HUDEP-2 (cell line): ENCODE results near the gene TMOD1.
"Not testable (repeated sequence)": the region's sequence is repeated elsewhere in the genome, so short reads cannot be mapped to it uniquely, and the experiment has no call there.

Experiments
- DNase-seq, 76 experiments: peaks; one replicate each; lab custom pipeline; 2025; ENCODE audit not compliant: unreplicated experiment in 76 of 76; lab: John Stamatoyannopoulos, UW

Gene TMOD1

GRCh38 chr9:97497558-97498375 is 3.7 kb upstream of the TMOD1 start:
- DNase-seq = not testable (repeated sequence)

DNA sequence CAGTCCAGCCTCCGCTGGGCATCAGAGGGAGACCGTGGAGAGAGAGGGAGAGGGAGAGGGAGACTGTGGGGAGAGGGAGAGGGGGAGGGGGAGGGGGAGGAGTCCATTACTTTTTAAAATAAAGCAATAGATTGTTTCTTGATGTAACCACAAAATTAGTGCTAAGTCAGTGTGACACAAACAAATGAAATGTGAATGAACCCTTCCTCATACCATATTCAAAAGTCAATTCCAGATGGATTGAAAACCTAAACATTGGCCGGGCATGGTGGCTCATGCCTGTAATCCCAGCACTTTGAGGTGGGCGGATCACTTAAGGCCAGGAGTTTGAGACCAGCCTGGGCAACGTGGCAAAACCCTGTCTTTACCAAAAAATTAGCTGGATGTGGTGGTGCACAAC is 2.6 kb upstream of the TMOD1 start:
- DNase-seq = not testable (repeated sequence)

GRCh38 chr9:97500263-97500662 is 1.2 kb upstream of the TMOD1 start:
- DNase-seq = no peak

DNA sequence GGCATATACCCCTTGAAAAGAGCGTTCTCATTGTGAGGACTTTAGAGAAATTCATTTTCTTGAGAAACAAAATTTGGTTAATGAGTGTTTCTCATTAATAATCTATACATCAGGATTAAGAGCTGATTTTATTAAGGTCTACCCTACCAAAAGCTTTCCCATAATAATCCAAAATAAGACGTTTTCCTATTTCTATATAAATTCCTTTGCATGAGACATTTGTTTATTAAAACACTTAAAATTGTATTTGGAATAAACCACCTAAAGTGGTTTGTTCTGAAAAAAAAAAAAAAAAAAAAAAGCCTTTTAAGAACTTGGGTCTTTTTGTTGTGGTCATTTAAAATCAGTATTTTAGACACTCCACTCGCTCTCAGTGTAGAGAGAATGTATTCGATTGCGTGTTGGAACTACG is 695 bp upstream of the TMOD1 start:
- no peak for DNase-seq

- peak in 2 of 76 experiments; percentile 5 to 38 for DNase-seq
Measured at GRCh38 chr9:97501972-97502221, 431 bp downstream of the TMOD1 start.

DNA sequence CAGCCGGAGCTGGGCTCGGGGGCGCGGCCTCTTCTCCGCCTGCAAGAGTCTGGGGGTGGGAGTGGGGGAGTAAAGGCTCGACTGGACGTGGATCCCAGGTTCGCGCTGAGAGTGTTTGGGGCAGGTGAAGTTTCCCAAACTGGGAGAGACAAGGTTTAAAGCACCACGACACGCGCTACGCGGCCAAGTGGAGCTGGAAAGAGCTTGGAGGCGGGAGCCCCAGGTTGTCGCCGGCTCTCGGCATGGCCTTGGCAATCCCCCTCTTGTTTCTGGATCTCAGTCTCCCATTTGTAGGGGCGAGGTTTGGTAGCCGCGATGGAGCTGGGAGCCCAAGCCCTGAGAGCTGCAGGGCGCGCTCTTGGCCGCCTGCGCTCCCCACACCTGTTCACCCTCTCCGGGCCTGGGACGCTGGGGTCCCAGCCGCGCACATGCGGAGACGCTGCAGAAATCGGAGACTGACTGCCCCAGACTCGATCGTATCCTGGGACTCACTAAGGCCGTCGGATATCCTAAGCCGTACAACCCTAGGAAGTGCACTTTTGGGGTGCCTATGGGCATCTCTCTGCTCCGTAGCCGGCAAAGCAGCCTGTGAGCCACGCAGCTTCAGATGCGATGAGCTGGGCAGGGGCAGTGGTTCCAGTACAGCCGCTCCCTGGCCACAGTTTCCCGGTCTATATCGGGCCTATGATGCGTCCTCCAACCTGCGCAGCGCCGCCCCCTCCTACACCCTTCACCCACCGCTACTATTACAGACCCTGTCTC is 937 bp downstream of the TMOD1 start:
- DNase-seq = peak in 14 of 76 experiments; percentile 2 to 52 (median 17)

DNA sequence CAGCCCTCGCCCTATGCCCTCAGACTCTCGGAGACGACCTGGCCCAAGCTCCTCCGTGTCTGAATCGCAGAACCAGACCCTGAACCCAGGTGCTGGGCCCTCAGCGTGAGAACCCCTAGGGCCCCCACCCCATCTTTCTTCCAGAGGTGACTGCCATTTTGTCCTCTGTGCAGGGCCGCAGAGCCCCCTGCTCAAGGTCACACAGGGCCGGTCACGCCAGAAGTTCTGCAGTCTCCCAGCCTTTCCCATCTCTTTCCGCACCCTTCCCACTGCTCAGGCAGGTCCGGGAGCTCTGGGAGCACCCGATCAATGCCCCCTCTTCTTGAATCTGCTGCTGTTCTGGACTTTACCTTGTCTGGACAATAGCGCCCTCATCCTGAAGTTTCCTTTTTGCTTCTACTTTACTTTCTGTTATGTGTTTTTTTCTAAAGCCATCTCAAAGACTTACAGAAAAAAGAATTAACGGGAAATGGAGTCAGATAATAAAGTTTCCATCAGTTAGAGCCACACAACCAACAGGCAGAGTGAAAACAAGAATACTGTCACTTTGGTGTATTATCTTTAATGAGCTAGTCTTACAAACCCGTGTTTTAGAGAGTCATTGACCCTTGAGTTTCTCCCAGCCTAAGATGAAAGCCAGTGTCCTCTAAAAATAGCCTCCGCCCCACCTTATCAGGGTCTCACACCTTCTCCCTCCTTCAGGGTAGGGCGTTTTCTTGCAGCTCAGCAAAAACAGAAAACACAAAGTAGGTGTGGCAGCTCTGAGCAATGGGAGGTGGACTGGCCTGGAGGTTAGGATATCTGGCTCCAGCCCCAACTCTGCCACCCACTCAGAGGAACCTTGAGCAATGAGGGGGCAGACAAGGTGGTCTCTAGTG is 1.8 kb downstream of the TMOD1 start:
- peak in 74 of 76 experiments; percentile 30 to 95 (median 81) for DNase-seq

DNA sequence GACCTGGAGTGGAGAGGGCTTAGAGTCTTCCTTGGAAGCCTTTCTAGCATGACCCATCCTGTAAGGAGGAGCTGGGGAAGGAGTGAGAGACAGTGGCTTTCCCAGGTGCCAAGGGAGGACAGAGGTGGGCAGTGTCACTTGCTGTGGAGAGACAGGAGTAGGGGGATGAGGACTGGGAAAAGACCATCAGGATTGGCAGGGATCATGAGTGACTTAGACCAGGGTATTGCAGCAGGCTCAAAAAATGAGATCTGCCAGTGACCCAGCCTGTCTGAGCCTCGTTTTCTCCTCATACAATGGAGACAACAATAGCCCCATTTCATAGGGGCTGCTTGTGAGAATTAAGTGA is 2.4 kb downstream of the TMOD1 start:
- no peak for DNase-seq

DNA sequence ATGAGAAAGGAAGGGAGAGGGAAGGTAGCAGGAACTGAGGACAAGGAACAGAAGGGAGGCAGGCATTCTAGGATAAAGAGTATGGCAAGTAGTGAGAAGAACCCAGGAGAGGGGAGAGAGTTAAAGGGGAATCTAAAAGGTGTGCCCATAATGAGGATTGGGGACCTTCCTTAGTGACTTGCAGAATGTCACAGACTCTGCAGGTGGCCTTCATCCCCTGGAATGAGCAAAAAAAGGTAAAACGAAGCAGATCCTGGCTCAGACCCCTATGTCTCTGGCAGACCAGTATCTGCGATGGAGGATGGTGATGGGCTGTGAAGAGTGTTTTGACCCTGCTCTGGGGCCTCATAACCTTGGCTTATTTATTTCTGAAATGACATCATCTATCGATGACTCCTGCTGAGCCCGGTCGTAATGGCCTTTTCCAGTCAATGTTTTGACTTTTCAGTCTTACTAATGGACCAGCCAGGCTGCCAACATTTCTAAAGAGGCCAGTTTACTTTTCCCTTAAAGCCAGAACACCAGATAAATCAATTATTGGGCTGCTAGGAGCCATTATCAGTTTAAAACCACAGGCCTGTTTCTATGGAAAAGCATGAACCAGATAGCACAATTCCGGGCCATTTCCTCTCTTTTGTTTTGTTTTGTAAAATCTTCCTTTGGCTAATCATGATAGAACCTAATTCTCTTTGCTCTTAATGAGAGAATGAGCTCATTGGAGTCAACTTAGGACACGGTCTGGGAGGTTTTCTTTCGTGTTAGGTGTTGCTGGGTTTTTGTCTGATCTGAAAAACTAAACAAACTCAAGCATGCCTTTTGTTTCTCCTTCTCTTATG is 3.1 kb downstream of the TMOD1 start:
- peak in 1 of 76 experiments; percentile 2 for DNase-seq

DNA sequence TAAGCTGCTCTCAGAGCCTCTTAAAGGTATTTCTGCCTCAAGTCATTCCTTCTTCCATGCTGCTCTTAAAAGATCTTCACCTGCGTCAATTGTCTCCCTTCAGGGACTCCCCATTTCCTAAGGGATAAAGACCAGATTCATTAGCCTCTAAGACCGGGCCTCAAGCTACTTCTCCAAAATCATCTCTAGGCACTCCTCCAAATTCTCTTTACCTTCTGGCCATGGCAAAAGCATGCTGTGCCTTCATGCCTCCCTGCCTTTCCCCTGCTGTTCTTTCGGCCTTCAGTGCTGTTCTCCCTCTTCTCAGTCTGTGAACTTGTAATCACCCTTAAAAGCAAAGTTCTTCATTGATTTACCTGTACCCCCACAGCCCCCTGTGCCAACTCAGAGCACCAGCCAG is 4.4 kb downstream of the TMOD1 start:
- DNase-seq = no peak

GRCh38 chr9:97506306-97506705 is 4.8 kb downstream of the TMOD1 start:
- peak in 45 of 76 experiments; percentile 9 to 71 (median 28) for DNase-seq

DNA sequence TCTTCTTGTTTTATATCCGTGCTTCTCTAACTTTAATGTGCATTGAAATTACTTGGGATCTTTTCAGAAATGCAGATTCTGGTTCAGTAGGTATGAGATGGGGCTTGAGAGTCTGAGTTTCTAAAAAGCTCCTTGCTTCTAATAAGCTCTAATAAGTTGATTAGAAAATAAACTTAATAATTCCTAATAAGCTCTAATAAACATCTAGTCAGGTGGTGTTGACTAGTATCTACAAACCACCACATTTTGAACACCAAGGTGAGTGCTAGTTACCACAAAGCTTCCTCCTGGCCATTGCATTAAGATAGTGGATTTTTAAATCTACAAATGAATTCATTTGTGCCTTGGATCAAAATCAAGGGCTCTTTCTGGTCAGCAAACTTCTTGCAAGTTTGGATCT is 5.3 kb downstream of the TMOD1 start:
- no peak for DNase-seq

GRCh38 chr9:97507428-97507984 is 6.0 kb downstream of the TMOD1 start:
- peak in 5 of 76 experiments; percentile 8 to 43 (median 9) for DNase-seq

DNA sequence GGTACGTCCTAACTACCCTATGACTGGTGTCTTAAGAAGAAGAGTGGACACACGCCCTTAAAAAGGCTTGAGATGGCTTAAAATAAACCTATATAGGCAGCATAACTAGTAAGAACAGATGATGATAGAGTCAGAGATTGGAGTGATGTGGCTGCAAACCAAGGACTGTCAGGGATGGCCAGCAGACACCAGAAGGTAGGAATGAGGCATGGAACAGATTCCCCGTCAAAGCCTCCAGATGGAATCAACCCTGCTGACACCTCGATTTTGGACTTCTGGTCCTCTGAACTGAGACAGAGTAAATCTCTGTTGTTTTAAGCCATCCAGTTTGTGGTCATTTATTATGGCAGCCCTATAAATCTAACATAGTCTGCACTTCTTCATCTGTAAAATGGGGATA is 7.4 kb downstream of the TMOD1 start:
- no peak for DNase-seq

- peak in 1 of 76 experiments; percentile 8 for DNase-seq
Measured at GRCh38 chr9:97510797-97511654, 9.6 kb downstream of the TMOD1 start.

- DNase-seq = no peak
Measured at GRCh38 chr9:97511655-97512427, 10.4 kb downstream of the TMOD1 start.

GRCh38 chr9:97512966-97513560 is 11.6 kb downstream of the TMOD1 start:
- DNase-seq = no peak

DNA sequence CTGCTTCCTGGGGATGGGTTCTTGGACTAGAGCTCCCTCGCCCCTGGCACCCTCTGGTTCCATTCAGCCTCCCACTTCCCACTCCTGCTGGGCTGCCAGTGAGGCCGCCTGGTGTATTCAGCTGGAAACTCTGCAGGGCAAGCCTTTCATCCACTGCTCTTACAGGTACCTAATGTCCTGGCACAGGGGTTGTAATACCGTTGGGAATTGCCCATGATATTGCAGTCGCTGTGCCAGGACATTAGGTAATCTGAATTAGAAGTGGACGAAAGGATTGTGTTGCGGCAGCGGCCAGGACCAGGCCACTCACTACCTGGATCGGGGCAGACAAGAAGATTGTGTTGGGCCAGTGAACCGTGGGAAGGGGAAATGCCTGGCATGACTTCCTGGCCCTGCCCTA is 13.1 kb downstream of the TMOD1 start:
- DNase-seq = no peak
